Measurements from ENCODE around the gene NETO2.

DNA sequence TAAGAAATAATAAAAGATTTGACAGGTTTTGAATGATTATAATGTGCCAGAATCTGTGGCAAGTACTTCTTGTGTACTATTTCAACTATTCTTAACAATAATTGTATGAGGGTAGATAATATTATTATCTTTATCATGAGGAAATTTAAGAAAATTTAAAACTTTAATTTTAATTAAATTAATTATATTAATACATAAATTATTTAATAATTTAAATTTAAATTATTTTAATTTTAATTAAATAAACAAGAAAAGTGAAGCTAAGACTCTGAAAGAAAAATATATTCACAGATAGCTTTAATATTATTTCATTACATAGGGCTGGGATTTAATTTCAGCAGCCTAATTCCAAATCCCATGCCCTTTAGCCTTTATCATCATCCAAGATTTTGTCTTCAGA, 31.4 kb upstream of the NETO2 start:
- TF ChIP-seq CTCF (IDR thresholded peaks at IDR 0.05; ENCODE audit: poor library complexity), result no peak
- TF ChIP-seq EZH2 (IDR thresholded peaks at IDR 0.05; ENCODE audit: borderline replicate concordance), result no peak
- TF ChIP-seq EZH2phosphoT487 (IDR thresholded peaks at IDR 0.05; ENCODE audit: low read depth, severe bottlenecking, unreplicated experiment), result no peak
